Neural crest cell (in vitro differentiated cells): ENCODE data around the gene TOP3B. TPM values are rescaled to one million over a fixed set of nuclear protein-coding genes. Genes with fewer than 3 reads are reported as not detected.

ENCODE experiments used
- DNase-seq: peaks from one replicate; pipeline ENCODE4 v3.0.0; 2021; ENCODE audit warnings: low read depth, mixed read lengths, low spot score
- H3K27ac Mint-ChIP-seq: one replicate; pipeline ENCODE4 v1.8.0; 2021; ENCODE audit warnings: mild to moderate bottlenecking, mixed read lengths; ENCODE audit not compliant: unreplicated experiment
- H3K27me3 Mint-ChIP-seq: 2 replicates; pipeline ENCODE4 v1.8.0; 2021; ENCODE audit warnings: low read depth, mild to moderate bottlenecking, mixed read lengths
- H3K36me3 Mint-ChIP-seq: 2 replicates; pipeline ENCODE4 v1.8.0; 2021; ENCODE audit warnings: low read depth, mild to moderate bottlenecking, mixed read lengths
- H3K4me1 Mint-ChIP-seq: 2 replicates; pipeline ENCODE4 v1.8.0; 2021; ENCODE audit warnings: mixed read lengths
- H3K4me3 Mint-ChIP-seq: one replicate; pipeline ENCODE4 v1.8.0; 2021; ENCODE audit warnings: mild to moderate bottlenecking, mixed read lengths
- H3K9me3 Mint-ChIP-seq: 2 replicates; pipeline ENCODE4 v1.8.0; 2021; ENCODE audit warnings: mixed read lengths
- CTCF ChIP-seq: fragments of 200-600 bp; sonication (generic); conservative IDR thresholded peaks from 2 replicates; pipeline ENCODE4 v1.5.0; 2021; ENCODE audit warnings: antibody characterized with exemption, mild to moderate bottlenecking
- total RNA-seq: library from RNA; stranded (reverse); gene quantifications from 2 replicates; pipeline ENCODE4 v1.2.1, GENCODE V29; 2021

The TOP3B gene
- total RNA-seq, 1 donor from 2014 or later, result 77.5 TPM

- TF ChIP-seq CTCF, result no peak
- Mint-ChIP-seq H3K4me3 (no peak overlapping the region), H3K9me3 (no peaks in the 10 kb centered on the region), H3K4me1 (peaks cover 2% of the 10 kb centered on the region), H3K27me3 (no peaks in the 10 kb centered on the region), H3K27ac (no peak overlapping the region), H3K36me3 (no peaks in the 10 kb centered on the region)
- no peak for DNase-seq
Observed at GRCh38 chr22:21975854-21976345, 6.7 kb downstream of the TOP3B start.

- Mint-ChIP-seq H3K27me3 (no peaks in the 10 kb centered on the region), H3K4me3 (no peak overlapping the region), H3K9me3 (no peaks in the 10 kb centered on the region), H3K36me3 (no peaks in the 10 kb centered on the region), H3K4me1 (no peaks in the 10 kb centered on the region), H3K27ac (no peak overlapping the region)
- no peak for DNase-seq
- no peak for TF ChIP-seq CTCF
Observed at GRCh38 chr22:21975273-21975672, 7.3 kb downstream of the TOP3B start.

- no peak for DNase-seq
- H3K4me3 Mint-ChIP-seq, result no peak overlapping the region
- no peaks in the 10 kb centered on the region for H3K9me3 Mint-ChIP-seq
- no peak overlapping the region for H3K27ac Mint-ChIP-seq
- TF ChIP-seq CTCF, result no peak
- no peaks in the 10 kb centered on the region for H3K4me1 Mint-ChIP-seq
- no peaks in the 10 kb centered on the region for H3K36me3 Mint-ChIP-seq
- no peaks in the 10 kb centered on the region for H3K27me3 Mint-ChIP-seq
Observed at GRCh38 chr22:21974058-21974649, 8.4 kb downstream of the TOP3B start.

- no peak for DNase-seq
- Mint-ChIP-seq H3K4me1 (no peaks in the 10 kb centered on the region), H3K36me3 (peaks cover 5% of the 10 kb centered on the region), H3K27me3 (no peaks in the 10 kb centered on the region), H3K27ac (no peak overlapping the region), H3K9me3 (no peaks in the 10 kb centered on the region), H3K4me3 (no peak overlapping the region)
- TF ChIP-seq CTCF, result no peak
Observed at GRCh38 chr22:21972806-21973205, 9.8 kb downstream of the TOP3B start.

- peak overlapping the region; percentile 54 for H3K4me3 Mint-ChIP-seq
- DNase-seq, result peak; percentile 70
- H3K9me3 Mint-ChIP-seq, result no peaks in the 10 kb centered on the region
- peaks cover 5% of the 10 kb centered on the region for H3K36me3 Mint-ChIP-seq
- peak; percentile 84 for TF ChIP-seq CTCF
- no peaks in the 10 kb centered on the region for H3K27me3 Mint-ChIP-seq
- no peak overlapping the region for H3K27ac Mint-ChIP-seq
- no peaks in the 10 kb centered on the region for H3K4me1 Mint-ChIP-seq
Observed at GRCh38 chr22:21972293-21972779, 10.3 kb downstream of the TOP3B start.
